ENCODE data around the gene PARD3. TPM values are rescaled to one million over a fixed set of nuclear protein-coding genes. Genes with fewer than 3 reads are reported as not detected.

The PARD3 gene
- polyA plus RNA-seq, 2 of the 4 experiments (the other 2 are of a cell fraction) = 110 to 200 TPM

DNA sequence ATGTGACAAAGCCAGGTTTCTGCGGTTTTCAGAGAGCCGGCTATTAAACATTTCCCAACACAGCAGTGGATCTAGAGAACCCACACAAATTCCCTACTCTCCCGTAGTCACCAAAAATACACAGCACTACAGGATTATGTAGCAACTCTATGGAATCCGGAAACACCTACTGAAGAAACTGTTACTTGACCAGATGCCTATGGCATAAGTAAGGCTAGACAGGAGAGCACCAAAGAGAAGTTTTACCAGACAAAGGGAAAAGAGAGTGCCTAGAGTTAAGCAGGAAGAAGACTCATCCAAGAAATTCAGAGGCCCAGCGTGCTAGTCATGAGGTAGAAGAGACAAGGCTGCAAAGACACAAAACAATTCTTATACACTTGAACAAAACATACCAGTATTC is 321.1 kb downstream of the PARD3 start:
- TF ChIP-seq MYC (IDR thresholded peaks at IDR 0.05; ENCODE audit: borderline replicate concordance, low read length) = peak; percentile 17; the same call in 1 of the 2 replicates
- peak; percentile 83 to 92; a peak in 4 of 5 replicates for TF ChIP-seq EP300 (IDR thresholded peaks at IDR 0.05)
- no peak for TF ChIP-seq HOXA7 (CRISPR knock-in tag; IDR thresholded peaks at IDR 0.05)
- no peak for TF ChIP-seq HDAC2 (IDR thresholded peaks at IDR 0.05)
- TF ChIP-seq JUNB (IDR thresholded peaks at IDR 0.05) = peak; percentile 70
- no peak for TF ChIP-seq BHLHE40 (IDR thresholded peaks at IDR 0.05; ENCODE audit: low read depth, low read length)
- TF ChIP-seq FOSL2 (IDR thresholded peaks at IDR 0.05) = peak; percentile 20; the same call in 1 of the 2 replicates
- TF ChIP-seq FOSL2 (CRISPR knock-in tag; IDR thresholded peaks at IDR 0.05) = peak; percentile 74
- TF ChIP-seq, protein P1, sequence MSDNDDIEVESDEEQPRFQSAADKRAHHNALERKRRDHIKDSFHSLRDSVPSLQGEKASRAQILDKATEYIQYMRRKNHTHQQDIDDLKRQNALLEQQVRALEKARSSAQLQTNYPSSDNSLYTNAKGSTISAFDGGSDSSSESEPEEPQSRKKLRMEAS (IDR thresholded peaks at IDR 0.05) = peak; percentile 58
- TF ChIP-seq ZNF302 (CRISPR knock-in tag; IDR thresholded peaks at IDR 0.05) = no peak
- TF ChIP-seq EHMT2 (IDR thresholded peaks at IDR 0.05; ENCODE audit: low read depth) = no peak
- TF ChIP-seq, protein P2, sequence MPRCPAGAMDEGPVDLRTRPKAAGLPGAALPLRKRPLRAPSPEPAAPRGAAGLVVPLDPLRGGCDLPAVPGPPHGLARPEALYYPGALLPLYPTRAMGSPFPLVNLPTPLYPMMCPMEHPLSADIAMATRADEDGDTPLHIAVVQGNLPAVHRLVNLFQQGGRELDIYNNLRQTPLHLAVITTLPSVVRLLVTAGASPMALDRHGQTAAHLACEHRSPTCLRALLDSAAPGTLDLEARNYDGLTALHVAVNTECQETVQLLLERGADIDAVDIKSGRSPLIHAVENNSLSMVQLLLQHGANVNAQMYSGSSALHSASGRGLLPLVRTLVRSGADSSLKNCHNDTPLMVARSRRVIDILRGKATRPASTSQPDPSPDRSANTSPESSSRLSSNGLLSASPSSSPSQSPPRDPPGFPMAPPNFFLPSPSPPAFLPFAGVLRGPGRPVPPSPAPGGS (IDR thresholded peaks at IDR 0.05) = 0 out of 3 replicates have a peak, but pooled peaks have one; percentile 28
- peak; percentile 66 to 87; a peak in 4 of 5 replicates for TF ChIP-seq JUN (IDR thresholded peaks at IDR 0.05)
- TF ChIP-seq HOXB13 (CRISPR knock-in tag; IDR thresholded peaks at IDR 0.05; ENCODE audit: low read depth) = peak; percentile 42; the same call in 1 of the 2 replicates
- TF ChIP-seq CEBPB (IDR thresholded peaks at IDR 0.05) = peak; percentile 88 to 94
- peak in 1 of 2 experiments; percentile 42; a peak in 2 of 5 replicates for TF ChIP-seq RAD21 (conservative IDR thresholded peaks at IDR 0.05 in 1 of 2, IDR thresholded peaks at IDR 0.05 in 1 of 2)
- peak; percentile 71; the same call in 1 of the 2 replicates for TF ChIP-seq GATA3 (IDR thresholded peaks at IDR 0.05; ENCODE audit: borderline replicate concordance)
- Histone ChIP-seq H3K4me2 (peak overlapping the region; percentile 88), H3K27ac (peak overlapping the region; percentile 88 to 89), H3K4me1 (peaks cover 89% of the 10 kb centered on the region), H3K9me3 (0 out of 3 replicates have a peak, but pooled peaks cover 4% of the 10 kb centered on the region), H3K4me3 (no peak overlapping the region)
- 13% methylated on average over 5 of the region's 5 CpGs for WGBS (ENCODE audit: missing lambda C conversion rate)
- DNase-seq (ENCODE audit: low read depth in 1 of 2, low spot score in 1 of 2) (peak; percentile 68 to 89), FAIRE-seq (peak; percentile 90), ATAC-seq (peak; percentile 89 to 91)
- ChIA-PET CTCF (interaction anchor here (1.4 kb wide), 1 partner anchor 32 kb away, joined by 4 read pairs; no protein-coding TSS in a partner anchor), POLR2A (interaction anchor here (0.7 to 1.3 kb wide), 2 partner anchors 9 to 92 kb away, joined by 3 read pairs; no protein-coding TSS in a partner anchor)

DNA sequence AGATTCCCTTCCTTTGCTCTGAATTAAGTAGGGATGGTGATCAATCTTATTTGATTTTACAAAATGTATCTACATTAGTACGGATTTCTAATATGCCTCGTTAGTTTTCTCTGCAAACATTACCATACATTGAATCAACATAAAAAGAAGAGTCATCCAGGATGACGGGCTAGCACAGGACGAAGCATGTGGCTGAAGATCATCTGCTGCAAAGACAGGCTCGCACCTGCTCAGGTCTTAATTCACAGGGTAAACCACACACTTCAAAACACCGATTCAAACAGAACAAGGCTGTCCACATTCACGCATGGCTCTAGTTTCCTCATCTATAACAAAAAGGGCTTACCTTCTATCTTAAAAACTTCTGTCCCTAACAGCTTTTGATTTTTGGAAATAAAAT is 323.0 kb downstream of the PARD3 start:
- POLR2A ChIA-PET = no interaction called here
- CTCF ChIA-PET = interaction anchor here (0.9 kb wide), 1 partner anchor 11 kb away, joined by 3 read pairs; no protein-coding TSS in a partner anchor
- DNase-seq (ENCODE audit: low read depth in 1 of 2, low spot score in 1 of 2) = peak in 1 of 2 experiments; percentile 47
- WGBS (ENCODE audit: missing lambda C conversion rate) = 7% methylated on average over 7 of the region's 7 CpGs
- peak overlapping the region; percentile 88 for H3K4me2 ChIP-seq
- peak; percentile 7 for FAIRE-seq
- peak overlapping the region; percentile 88 to 89 for H3K27ac ChIP-seq
- H3K4me1 ChIP-seq = peaks cover 89% of the 10 kb centered on the region
- TF ChIP-seq RAD21 (conservative IDR thresholded peaks at IDR 0.05 in 1 of 2, IDR thresholded peaks at IDR 0.05 in 1 of 2) (no peak), CEBPB (IDR thresholded peaks at IDR 0.05) (no peak), HOXA7 (CRISPR knock-in tag; IDR thresholded peaks at IDR 0.05) (no peak), SREBF2 (IDR thresholded peaks at IDR 0.05) (no peak), ZFP36 (IDR thresholded peaks at IDR 0.05; ENCODE audit: borderline replicate concordance, partially characterized antibody) (no peak), KDM1A (IDR thresholded peaks at IDR 0.05; ENCODE audit: low read depth) (no peak), CBX2 (IDR thresholded peaks at IDR 0.05; ENCODE audit: borderline replicate concordance, low read depth) (no peak), CBX8 (IDR thresholded peaks at IDR 0.05) (no peak), MAZ (IDR thresholded peaks at IDR 0.05; ENCODE audit: borderline replicate concordance, low read depth, low read length) (no peak), FOSL2 (IDR thresholded peaks at IDR 0.05) (no peak), FOSL2 (CRISPR knock-in tag; IDR thresholded peaks at IDR 0.05) (peak; percentile 44; the same call in 1 of the 2 replicates)
- TF ChIP-seq, protein P1 (IDR thresholded peaks at IDR 0.05) = peak; percentile 47; the same call in 1 of the 2 replicates
- TF ChIP-seq, protein P3, sequence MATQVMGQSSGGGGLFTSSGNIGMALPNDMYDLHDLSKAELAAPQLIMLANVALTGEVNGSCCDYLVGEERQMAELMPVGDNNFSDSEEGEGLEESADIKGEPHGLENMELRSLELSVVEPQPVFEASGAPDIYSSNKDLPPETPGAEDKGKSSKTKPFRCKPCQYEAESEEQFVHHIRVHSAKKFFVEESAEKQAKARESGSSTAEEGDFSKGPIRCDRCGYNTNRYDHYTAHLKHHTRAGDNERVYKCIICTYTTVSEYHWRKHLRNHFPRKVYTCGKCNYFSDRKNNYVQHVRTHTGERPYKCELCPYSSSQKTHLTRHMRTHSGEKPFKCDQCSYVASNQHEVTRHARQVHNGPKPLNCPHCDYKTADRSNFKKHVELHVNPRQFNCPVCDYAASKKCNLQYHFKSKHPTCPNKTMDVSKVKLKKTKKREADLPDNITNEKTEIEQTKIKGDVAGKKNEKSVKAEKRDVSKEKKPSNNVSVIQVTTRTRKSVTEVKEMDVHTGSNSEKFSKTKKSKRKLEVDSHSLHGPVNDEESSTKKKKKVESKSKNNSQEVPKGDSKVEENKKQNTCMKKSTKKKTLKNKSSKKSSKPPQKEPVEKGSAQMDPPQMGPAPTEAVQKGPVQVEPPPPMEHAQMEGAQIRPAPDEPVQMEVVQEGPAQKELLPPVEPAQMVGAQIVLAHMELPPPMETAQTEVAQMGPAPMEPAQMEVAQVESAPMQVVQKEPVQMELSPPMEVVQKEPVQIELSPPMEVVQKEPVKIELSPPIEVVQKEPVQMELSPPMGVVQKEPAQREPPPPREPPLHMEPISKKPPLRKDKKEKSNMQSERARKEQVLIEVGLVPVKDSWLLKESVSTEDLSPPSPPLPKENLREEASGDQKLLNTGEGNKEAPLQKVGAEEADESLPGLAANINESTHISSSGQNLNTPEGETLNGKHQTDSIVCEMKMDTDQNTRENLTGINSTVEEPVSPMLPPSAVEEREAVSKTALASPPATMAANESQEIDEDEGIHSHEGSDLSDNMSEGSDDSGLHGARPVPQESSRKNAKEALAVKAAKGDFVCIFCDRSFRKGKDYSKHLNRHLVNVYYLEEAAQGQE (IDR thresholded peaks at IDR 0.05) = no peak
- peak overlapping the region; percentile 15; the same call in 2 of the 3 replicates for H3K4me3 ChIP-seq
- peak; percentile 30 to 42; a peak in 3 of 6 replicates for ATAC-seq
- H3K9me3 ChIP-seq = 0 out of 3 replicates have a peak, but pooled peaks cover 4% of the 10 kb centered on the region

Measured in A549 (cell line).